ENCODE data around the gene PEG3. TPM values are rescaled to one million over a fixed set of nuclear protein-coding genes. Genes with fewer than 3 reads are reported as not detected.

PEG3 gene
- total and polyA plus RNA-seq, 2 of the 13 experiments (the other 11 are each of a cell fraction or from before 2014, with no cell fraction given): 217 to 394 TPM

GRCh38 chr19:56841193-56841543 lies 642 bp upstream of the PEG3 start (continued):
- TF ChIP-seq FOXP4 (CRISPR knock-in tag; IDR thresholded peaks at IDR 0.05) (no peak), CBX2 (IDR thresholded peaks at IDR 0.05; ENCODE audit: low read depth, low read length) (no peak), CBX2 (CRISPR knock-in tag; IDR thresholded peaks at IDR 0.05; ENCODE audit: low read depth) (no peak), SALL1 (CRISPR knock-in tag; IDR thresholded peaks at IDR 0.05) (no peak), PCBP1 (IDR thresholded peaks at IDR 0.05; ENCODE audit: borderline replicate concordance, low read depth, low read length) (no peak), ZNF614 (CRISPR knock-in tag; IDR thresholded peaks at IDR 0.05; ENCODE audit: borderline replicate concordance) (no peak), LBX2 (CRISPR knock-in tag; IDR thresholded peaks at IDR 0.05; ENCODE audit: borderline replicate concordance) (no peak), PATZ1 (CRISPR knock-in tag; IDR thresholded peaks at IDR 0.05) (no peak), ATRX (CRISPR knock-in tag; IDR thresholded peaks at IDR 0.05; ENCODE audit: borderline replicate concordance) (no peak), ZNF510 (CRISPR knock-in tag; IDR thresholded peaks at IDR 0.05; ENCODE audit: low read depth) (no peak), ZBTB10 (CRISPR knock-in tag; IDR thresholded peaks at IDR 0.05; ENCODE audit: borderline replicate concordance) (peak; percentile 47; the same call in 1 of the 2 replicates), IRF2 (CRISPR knock-in tag; IDR thresholded peaks at IDR 0.05) (no peak), FOXA1 (IDR thresholded peaks at IDR 0.05) (no peak), FOXA1 (CRISPR knock-in tag; IDR thresholded peaks at IDR 0.05) (peak; percentile 13; the same call in 1 of the 2 replicates), CCDC6 (CRISPR knock-in tag; IDR thresholded peaks at IDR 0.05) (no peak), NPAS2 (CRISPR knock-in tag; IDR thresholded peaks at IDR 0.05; ENCODE audit: borderline replicate concordance) (no peak), MNT (IDR thresholded peaks at IDR 0.05) (peak; percentile 54; the same call in 1 of the 2 replicates), TAF15 (IDR thresholded peaks at IDR 0.05; ENCODE audit: low read depth, low read length, poor library complexity, severe bottlenecking) (no peak), ZNF589 (CRISPR knock-in tag; conservative IDR thresholded peaks at IDR 0.05) (no peak), KDM3A (CRISPR knock-in tag; IDR thresholded peaks at IDR 0.05; ENCODE audit: low read depth) (no peak), PRMT3 (CRISPR knock-in tag; IDR thresholded peaks at IDR 0.05; ENCODE audit: borderline replicate concordance, low read depth) (no peak), ZNF414 (CRISPR knock-in tag; IDR thresholded peaks at IDR 0.05) (no peak)

Data from HepG2 (cell line).